Kidney epithelial cell (primary cell): ENCODE measurements around the gene ABL2. TPM values are rescaled to one million over a fixed set of nuclear protein-coding genes. Genes with fewer than 3 reads are reported as not detected.

Experiments used
- DNase-seq: peaks from one replicate; pipeline ENCODE4 v3.0.0-alpha.2; 2010; ENCODE audit warnings: low read depth
- H3K27me3 ChIP-seq: 2 replicates; pipeline ENCODE4 v1.6.0; 2011; ENCODE audit warnings: low read length; ENCODE audit not compliant: control insufficient read depth, insufficient read depth
- H3K36me3 ChIP-seq: 2 replicates; pipeline ENCODE4 v1.5.1; 2011; ENCODE audit warnings: low read length; ENCODE audit not compliant: control insufficient read depth, insufficient read depth
- H3K4me3 ChIP-seq: 2 replicates; pipeline ENCODE4 v1.5.1; 2011; ENCODE audit warnings: low read depth, mild to moderate bottlenecking, control low read depth, low read length
- CTCF ChIP-seq: IDR thresholded peaks from 2 replicates; pipeline ENCODE4 v1.5.1; 2011; ENCODE audit warnings: mild to moderate bottlenecking, moderate library complexity, low read length, control low read depth, inconsistent platforms; ENCODE audit not compliant: insufficient read depth, poor library complexity, severe bottlenecking
- total RNA-seq: library from RNA; depleted of rRNA; stranded (reverse); fragments of >200 nt; gene quantifications from 2 replicates; pipeline ENCODE4 v1.2.3, GENCODE V29; 2015

The ABL2 gene
- total RNA-seq, 1 donor from 2014 or later, result 47.4 TPM

- Histone ChIP-seq H3K27me3 (no peaks in the 10 kb centered on the region), H3K4me3 (no peak overlapping the region), H3K36me3 (peaks cover 4% of the 10 kb centered on the region)
- no peak for TF ChIP-seq CTCF
- no peak for DNase-seq
Observed at GRCh38 chr1:179095377-179095776, 134.1 kb downstream of the ABL2 start.

- no peak for TF ChIP-seq CTCF
- Histone ChIP-seq H3K4me3 (no peak overlapping the region), H3K36me3 (peaks cover 4% of the 10 kb centered on the region), H3K27me3 (no peaks in the 10 kb centered on the region)
- no peak for DNase-seq
Observed at GRCh38 chr1:179094818-179095217, 134.7 kb downstream of the ABL2 start.

GRCh38 chr1:179092896-179093461, 136.5 kb downstream of the ABL2 start:
- no peaks in the 10 kb centered on the region for H3K27me3 ChIP-seq
- H3K4me3 ChIP-seq, result no peak overlapping the region
- TF ChIP-seq CTCF, result no peak
- no peak for DNase-seq
- peaks cover 4% of the 10 kb centered on the region for H3K36me3 ChIP-seq

- DNase-seq, result no peak
- no peak overlapping the region for H3K4me3 ChIP-seq
- H3K36me3 ChIP-seq, result peaks cover 3% of the 10 kb centered on the region
- no peak for TF ChIP-seq CTCF
- no peaks in the 10 kb centered on the region for H3K27me3 ChIP-seq
Observed at GRCh38 chr1:179091691-179092165, 137.7 kb downstream of the ABL2 start.

- no peak for TF ChIP-seq CTCF
- H3K27me3 ChIP-seq, result no peaks in the 10 kb centered on the region
- peaks cover 3% of the 10 kb centered on the region for H3K36me3 ChIP-seq
- no peak overlapping the region for H3K4me3 ChIP-seq
- no peak for DNase-seq
Observed at GRCh38 chr1:179090923-179091322, 138.6 kb downstream of the ABL2 start.

- no peak for DNase-seq
- H3K4me3 ChIP-seq, result no peak overlapping the region
- H3K27me3 ChIP-seq, result no peaks in the 10 kb centered on the region
- no peak for TF ChIP-seq CTCF
- peaks cover 3% of the 10 kb centered on the region for H3K36me3 ChIP-seq
Observed at GRCh38 chr1:179090522-179090921, 139.0 kb downstream of the ABL2 start.
